Bronchial epithelial cell (primary cell): ENCODE measurements around the gene ATF7. TPM values are rescaled to one million over a fixed set of nuclear protein-coding genes. Genes with fewer than 3 reads are reported as not detected.
A peak's percentile ranks its signal among the peaks of the same experiment; 100 is the strongest.

Experiments used
- DNase-seq: peaks from one replicate; pipeline ENCODE4 v3.0.0-alpha.2; 2010; ENCODE audit warnings: low read depth
- FAIRE-seq: peaks from 2 replicates; lab custom pipeline; 2011; peaks lifted over from hg19 to GRCh38; lab: Jason Lieb, UNC
- H3K27me3 ChIP-seq: 2 replicates; pipeline ENCODE4 v1.5.1; 2011; ENCODE audit warnings: low read length; ENCODE audit not compliant: control insufficient read depth, insufficient read depth
- H3K36me3 ChIP-seq: 2 replicates; pipeline ENCODE4 v1.5.1; 2011; ENCODE audit warnings: low read length; ENCODE audit not compliant: control insufficient read depth, insufficient read depth
- H3K4me3 ChIP-seq: 2 replicates; pipeline ENCODE4 v1.5.1; 2011; ENCODE audit warnings: mild to moderate bottlenecking, low read depth, low read length, control low read depth
- total RNA-seq: library from RNA; depleted of rRNA; stranded (reverse); fragments of >200 nt; gene quantifications from 2 replicates; pipeline ENCODE4 v1.2.1, GENCODE V29; 2014
- TF ChIP-seq, protein P1 (sequence below): IDR thresholded peaks from 2 replicates; pipeline ENCODE4 v1.5.1; 2011; ENCODE audit warnings: mild to moderate bottlenecking, moderate library complexity, low read length, control low read depth, inconsistent platforms; ENCODE audit not compliant: insufficient read depth, severe bottlenecking

The ATF7 gene
- total RNA-seq, 1 donor from 2014 or later, result 5.3 TPM

DNA sequence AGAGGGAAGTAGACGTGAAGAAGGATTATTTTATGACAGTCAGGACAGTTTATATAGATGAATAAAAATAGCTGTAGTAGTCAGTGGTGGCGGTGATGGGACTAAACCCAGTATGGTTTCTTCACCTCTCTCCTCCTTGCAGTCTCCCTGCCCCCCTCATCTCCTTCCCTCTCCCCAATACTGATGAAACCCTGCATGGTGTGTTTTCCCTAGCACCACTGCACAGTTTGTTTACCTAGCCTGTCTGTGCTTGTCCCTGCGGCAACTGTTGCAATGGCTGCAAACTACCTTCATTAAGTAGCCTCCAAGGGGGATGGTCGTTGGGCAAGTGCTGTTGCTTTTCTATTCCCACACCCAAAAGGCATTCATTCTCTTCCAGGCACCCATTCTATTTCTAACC lies 159.5 kb downstream of the ATF7 start:
- H3K36me3 ChIP-seq, result peaks cover 44% of the 10 kb centered on the region
- TF ChIP-seq, protein P1, sequence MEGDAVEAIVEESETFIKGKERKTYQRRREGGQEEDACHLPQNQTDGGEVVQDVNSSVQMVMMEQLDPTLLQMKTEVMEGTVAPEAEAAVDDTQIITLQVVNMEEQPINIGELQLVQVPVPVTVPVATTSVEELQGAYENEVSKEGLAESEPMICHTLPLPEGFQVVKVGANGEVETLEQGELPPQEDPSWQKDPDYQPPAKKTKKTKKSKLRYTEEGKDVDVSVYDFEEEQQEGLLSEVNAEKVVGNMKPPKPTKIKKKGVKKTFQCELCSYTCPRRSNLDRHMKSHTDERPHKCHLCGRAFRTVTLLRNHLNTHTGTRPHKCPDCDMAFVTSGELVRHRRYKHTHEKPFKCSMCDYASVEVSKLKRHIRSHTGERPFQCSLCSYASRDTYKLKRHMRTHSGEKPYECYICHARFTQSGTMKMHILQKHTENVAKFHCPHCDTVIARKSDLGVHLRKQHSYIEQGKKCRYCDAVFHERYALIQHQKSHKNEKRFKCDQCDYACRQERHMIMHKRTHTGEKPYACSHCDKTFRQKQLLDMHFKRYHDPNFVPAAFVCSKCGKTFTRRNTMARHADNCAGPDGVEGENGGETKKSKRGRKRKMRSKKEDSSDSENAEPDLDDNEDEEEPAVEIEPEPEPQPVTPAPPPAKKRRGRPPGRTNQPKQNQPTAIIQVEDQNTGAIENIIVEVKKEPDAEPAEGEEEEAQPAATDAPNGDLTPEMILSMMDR, result no peak
- H3K4me3 ChIP-seq, result no peak overlapping the region
- FAIRE-seq (peak; percentile 50), DNase-seq (peak; percentile 88)
- no peaks in the 10 kb centered on the region for H3K27me3 ChIP-seq

DNA sequence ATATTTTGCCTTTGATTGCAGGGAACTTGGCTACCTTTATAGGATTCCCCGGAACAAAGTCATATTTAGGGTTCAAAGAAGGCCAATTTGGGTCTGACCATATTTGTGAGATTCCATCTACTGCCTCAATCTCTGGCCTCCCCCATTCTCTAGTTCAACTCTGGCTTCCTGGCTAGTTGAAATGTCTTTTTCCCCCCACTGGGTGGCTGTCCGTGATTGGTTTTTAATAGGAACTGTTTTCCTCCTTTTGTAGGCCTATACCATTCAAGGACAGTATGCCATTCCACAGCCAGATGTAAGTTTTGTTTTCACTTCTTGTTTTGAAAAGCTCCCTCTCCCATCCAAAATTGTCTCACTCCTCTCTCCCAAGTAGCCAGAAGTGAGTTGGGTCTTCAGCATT lies 160.5 kb downstream of the ATF7 start:
- peaks cover 51% of the 10 kb centered on the region for H3K36me3 ChIP-seq
- FAIRE-seq (no peak), DNase-seq (no peak)
- H3K27me3 ChIP-seq, result no peaks in the 10 kb centered on the region
- H3K4me3 ChIP-seq, result no peak overlapping the region
- TF ChIP-seq, protein P1, result no peak

DNA sequence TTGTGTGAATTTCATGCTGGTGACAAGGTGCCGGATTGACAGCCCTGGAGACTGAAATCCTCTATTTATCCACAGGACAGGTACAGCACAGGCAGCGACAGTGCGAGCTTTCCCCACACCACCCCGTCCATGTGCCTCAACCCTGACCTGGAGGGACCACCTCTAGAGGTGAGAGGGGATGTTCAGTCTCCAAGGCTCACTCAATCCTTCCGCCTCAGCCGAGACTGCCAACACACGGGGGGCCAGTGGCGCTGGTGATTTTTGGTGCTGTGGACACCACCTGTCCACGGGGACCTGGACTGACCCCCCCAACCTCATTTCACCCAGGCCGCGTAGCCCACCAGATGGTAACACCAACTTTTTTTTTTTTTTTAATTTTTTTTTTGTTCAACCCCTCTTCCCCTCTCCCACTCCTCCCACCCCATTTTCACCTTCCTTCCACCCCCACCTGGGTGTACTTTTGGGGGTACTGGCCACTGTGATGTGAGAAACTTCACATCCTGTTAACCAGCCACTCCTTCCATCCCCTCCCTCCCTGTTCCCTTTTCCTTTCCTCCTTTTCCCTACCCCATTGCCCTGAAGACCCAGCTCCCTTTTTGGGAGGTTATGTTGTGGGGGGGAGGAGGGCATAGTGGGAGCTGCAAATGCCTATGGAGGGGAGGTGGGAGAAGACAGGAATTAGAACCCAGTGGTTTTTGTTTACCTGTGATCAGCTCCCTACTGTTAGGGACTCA lies 161.3 kb downstream of the ATF7 start:
- DNase-seq, result no peak
- Histone ChIP-seq H3K4me3 (no peak overlapping the region), H3K36me3 (peaks cover 51% of the 10 kb centered on the region), H3K27me3 (no peaks in the 10 kb centered on the region)
- TF ChIP-seq, protein P1, result no peak
- FAIRE-seq, result no peak

DNA sequence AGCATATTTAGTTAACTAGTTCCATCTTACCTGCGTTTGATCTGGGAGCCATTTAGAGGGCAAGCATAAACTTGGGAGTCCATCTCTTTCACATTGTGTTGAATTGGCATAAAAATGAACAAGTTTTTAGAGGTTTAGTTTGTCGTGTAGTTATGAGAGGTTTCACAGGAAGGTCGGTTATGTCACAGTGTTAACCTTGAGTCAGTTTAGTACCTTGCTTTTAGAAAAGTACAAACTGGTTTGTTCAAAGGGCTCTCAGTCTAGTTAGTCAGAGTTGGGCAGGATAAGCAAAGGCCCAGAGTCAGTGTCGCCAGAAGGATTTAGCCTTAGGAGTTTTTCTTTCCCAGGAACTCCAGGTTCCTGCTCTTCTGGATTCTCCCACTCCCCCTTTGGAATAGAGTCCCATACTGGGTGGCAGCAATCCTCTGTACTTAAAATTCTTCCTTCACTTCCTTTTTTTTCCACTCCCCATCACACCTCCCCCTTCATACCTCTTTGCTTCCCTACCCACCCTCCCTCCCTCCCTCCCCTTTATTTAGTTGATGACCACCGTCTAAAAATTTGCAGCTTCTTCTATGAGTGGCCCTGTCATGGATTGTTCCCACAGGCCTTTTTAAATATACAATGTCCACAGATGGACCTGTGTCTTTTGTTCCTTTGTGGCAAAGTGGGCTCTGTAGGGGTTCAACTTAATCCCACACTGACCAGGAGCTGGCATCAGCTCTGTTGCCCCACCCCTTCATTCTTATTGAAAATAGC lies 162.2 kb downstream of the ATF7 start:
- H3K27me3 ChIP-seq, result no peaks in the 10 kb centered on the region
- H3K4me3 ChIP-seq, result no peak overlapping the region
- DNase-seq (no peak), FAIRE-seq (no peak)
- TF ChIP-seq, protein P1, result no peak
- H3K36me3 ChIP-seq, result peaks cover 48% of the 10 kb centered on the region

DNA sequence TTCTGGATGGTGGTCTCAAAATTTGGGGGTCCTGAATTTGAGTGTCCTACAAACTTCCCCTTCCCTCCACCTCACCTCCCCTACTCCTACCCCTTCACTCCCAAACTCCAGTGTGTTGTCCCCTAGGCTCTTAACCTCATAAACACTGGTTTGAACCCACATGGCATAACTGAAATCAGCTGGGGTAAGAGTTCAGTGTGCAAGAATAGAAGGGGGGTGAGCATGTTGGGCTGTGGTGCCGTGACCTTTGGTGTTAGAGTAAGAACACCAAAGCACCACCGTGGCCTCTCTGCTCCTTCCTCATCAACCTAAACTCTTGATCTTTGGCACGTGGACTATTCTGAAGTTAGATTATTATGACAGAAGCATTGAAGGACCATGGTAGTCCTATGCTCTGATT lies 163.2 kb downstream of the ATF7 start:
- H3K4me3 ChIP-seq, result no peak overlapping the region
- no peak for DNase-seq
- TF ChIP-seq, protein P1, result no peak
- FAIRE-seq, result no peak
- H3K36me3 ChIP-seq, result peaks cover 46% of the 10 kb centered on the region
- H3K27me3 ChIP-seq, result no peaks in the 10 kb centered on the region
